GM12878 (cell line): ENCODE measurements around the gene NR4A2.

Experiments
- CTCF ChIP-seq, 3 experiments: IDR thresholded peaks in 2 of 3; conservative IDR thresholded peaks in 1 of 3; 2 replicates each; pipeline ENCODE4 v1.5.1; 2011; ENCODE audit warnings: low read depth in 3 of 3, low read length in 3 of 3, mild to moderate bottlenecking in 3 of 3, control low read depth in 2 of 3, moderate library complexity in 2 of 3, inconsistent platforms in 1 of 3, mixed read lengths in 1 of 3; ENCODE audit not compliant: control insufficient read depth in 2 of 3, insufficient read depth in 1 of 3; ENCODE audit errors: extremely low read depth in 1 of 3
- POLR2A ChIP-seq: IDR thresholded peaks from 2 replicates; pipeline ENCODE4 v1.6.1; 2011; ENCODE audit warnings: low read depth, mild to moderate bottlenecking, low read length
- RELA ChIP-seq: fragments of 450-650 bp; IDR thresholded peaks from 2 replicates; pipeline ENCODE4 v1.8.0; 2014; ENCODE audit warnings: borderline replicate concordance; ENCODE audit not compliant: partially characterized antibody
- TAF1 ChIP-seq: IDR thresholded peaks from 2 replicates; pipeline ENCODE4 v1.6.1; 2011; ENCODE audit warnings: mild to moderate bottlenecking, low read depth, low read length, borderline replicate concordance
- TCF7 ChIP-seq: IDR thresholded peaks from 2 replicates; pipeline ENCODE4 v1.6.1; 2014; ENCODE audit warnings: antibody characterized with exemption, borderline replicate concordance

- no peak for TF ChIP-seq TCF7
- no peak for TF ChIP-seq POLR2A
- TF ChIP-seq CTCF (IDR thresholded peaks at IDR 0.05 in 2 of 3, conservative IDR thresholded peaks at IDR 0.05 in 1 of 3; ENCODE audit: control insufficient read depth in 2 of 3, extremely low read depth in 1 of 3, insufficient read depth in 1 of 3, low read depth in 3 of 3, low read length in 3 of 3) = no peak
- no peak for TF ChIP-seq RELA
- no peak for TF ChIP-seq TAF1
Measured at GRCh38 chr2:156310773-156311172, 21.7 kb downstream of the NR4A2 start.
